CD4-positive, alpha-beta T cell treated with Interleukin-17A for 1 hour (primary cell): Measurements from ENCODE around the gene PPP2R2D.
"Not testable (repeated sequence)": the region's sequence is repeated elsewhere in the genome, so short reads cannot be mapped to it uniquely, and the experiment has no call there.

ENCODE experiments used
- DNase-seq: peaks from one replicate; pipeline ENCODE4 v3.0.0-alpha.2; 2020

PPP2R2D gene

GRCh38 chr10:131909014-131909808, 8.4 kb downstream of the PPP2R2D start:
- DNase-seq = no peak

- DNase-seq = no peak
Observed at GRCh38 chr10:131909929-131910328, 9.1 kb downstream of the PPP2R2D start.

- no peak for DNase-seq
Observed at GRCh38 chr10:131910663-131911314, 10.0 kb downstream of the PPP2R2D start.

DNA sequence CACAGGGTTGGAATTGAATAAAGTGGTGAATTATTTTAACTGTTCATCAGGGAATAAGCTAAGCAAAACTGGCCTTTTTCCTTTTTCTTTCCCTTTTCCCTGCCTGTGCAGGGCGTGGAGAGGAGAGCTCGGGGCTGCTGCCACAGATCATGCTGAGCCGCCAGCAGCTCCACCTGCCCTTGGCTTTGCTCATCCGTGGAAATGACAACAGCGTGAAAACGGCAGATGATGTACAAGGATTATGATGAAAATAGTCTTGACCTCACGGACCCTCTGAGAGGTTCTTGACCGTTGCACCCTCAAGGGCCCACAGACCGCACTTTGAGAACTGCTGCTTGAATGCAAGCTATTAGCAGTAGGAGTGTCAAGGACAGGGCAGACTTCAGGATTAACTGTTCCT, 10.6 kb downstream of the PPP2R2D start:
- no peak for DNase-seq

DNA sequence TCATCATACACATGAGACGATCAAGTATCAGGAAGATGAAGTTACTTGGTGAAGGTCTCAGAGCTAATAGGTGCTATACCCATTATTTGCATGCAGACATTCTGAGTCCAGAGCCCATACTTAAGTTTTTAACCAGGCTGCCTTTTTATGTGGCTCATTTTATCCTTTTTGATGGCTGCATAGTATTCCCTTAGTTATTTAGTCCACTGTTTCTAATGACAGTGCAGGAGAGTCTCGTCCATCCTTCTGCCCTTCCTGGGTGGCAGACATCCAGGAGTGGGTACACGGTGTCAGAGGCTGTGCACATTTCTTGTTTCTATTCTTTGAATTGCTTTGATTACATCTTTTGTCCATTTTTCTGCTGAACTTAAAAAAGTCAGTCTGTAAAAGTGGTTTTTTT, 11.8 kb downstream of the PPP2R2D start:
- no peak for DNase-seq

- DNase-seq = no peak
Observed at GRCh38 chr10:131915484-131915883, 14.7 kb downstream of the PPP2R2D start.

DNA sequence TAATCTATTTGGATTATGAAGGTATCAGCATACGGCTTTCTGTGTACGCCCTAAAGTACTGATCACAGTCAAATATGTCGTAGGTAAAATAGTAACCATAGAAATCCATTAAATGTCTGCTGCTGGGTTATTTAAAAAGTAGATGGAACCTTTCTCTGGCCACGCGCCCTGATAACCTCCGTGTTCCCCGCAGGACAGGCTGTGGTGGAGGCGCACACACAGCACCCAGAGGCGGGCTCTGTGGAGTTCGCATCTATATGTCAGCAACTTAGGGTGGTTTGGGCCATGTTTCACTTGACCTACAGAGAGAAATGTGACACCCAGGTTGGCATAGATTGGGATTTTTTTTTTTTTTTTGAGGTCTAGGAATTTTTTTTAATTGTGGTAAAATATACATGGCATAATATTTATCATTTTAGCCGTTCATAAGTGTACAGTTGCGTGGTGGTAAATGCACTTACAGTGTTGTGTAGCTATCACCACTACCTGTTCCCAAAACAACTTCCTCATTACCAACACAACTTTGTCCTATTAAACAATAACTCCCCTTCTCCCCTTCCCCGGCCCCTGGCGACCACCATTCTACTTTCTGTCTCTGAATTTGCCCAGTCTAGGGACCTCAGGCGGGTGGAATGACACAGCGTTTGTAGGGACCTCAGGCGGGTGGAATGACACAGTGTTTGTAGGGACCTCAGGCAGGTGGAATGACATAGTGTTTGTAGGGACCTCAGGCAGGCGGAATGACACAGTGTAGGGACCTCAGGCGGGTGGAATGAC, 15.4 kb downstream of the PPP2R2D start:
- no peak for DNase-seq

DNA sequence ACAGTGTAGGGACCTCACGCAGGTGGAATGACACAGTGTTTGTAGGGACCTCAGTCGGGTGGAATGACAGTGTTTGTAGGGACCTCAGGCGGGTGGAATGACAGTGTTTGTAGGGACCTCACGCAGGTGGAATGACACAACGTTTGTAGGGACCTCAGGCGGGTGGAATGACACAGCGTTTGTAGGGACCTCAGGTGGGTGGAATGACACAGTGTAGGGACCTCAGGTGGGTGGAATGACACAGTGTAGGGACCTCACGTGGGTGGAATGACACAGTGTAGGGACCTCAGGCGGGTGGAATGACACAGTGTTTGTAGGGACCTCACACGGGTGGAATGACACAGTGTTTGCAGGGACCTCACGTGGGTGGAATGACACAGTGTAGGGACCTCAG, 16.0 kb downstream of the PPP2R2D start:
- DNase-seq = not testable (repeated sequence)

GRCh38 chr10:131917496-131917895, 16.7 kb downstream of the PPP2R2D start:
- DNase-seq = not testable (repeated sequence)

DNA sequence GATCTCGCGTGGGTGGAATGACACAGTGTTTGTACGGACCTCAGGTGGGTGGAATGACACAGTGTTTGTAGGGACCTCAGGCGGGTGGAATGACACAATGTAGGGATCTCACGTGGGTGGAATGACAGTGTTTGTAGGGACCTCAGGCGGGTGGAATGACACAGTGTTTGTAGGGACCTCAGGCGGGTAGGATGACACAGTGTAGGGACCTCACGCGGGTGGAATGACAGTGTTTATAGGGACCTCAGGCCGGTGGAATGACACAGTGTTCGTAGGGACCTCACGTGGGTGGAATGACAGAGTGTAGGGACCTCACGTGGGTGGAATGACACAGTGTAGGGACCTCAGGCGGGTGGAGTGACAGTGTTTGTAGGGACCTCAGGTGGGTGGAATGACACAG, 18.7 kb downstream of the PPP2R2D start:
- DNase-seq = not testable (repeated sequence)

DNA sequence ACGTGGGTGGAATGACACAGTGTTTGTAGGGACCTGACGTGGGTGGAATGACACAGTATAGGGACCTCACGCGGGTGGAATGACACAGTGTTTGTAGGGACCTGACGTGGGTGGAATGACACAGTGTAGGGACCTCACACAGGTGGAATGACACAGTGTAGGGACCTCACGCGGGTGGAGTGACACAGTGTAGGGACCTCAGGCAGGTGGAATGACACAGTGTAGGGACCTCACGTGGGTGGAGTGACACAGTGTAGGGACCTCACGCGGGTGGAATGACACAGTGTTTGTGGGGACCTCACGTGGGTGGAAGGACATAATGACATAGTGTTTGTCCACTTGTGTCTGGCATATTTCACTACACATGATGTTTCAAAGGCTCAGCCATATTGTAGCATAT, 19.3 kb downstream of the PPP2R2D start:
- no peak for DNase-seq

GRCh38 chr10:131920693-131921092, 19.9 kb downstream of the PPP2R2D start:
- no peak for DNase-seq

- DNase-seq = no peak
Observed at GRCh38 chr10:131921184-131921583, 20.4 kb downstream of the PPP2R2D start.

DNA sequence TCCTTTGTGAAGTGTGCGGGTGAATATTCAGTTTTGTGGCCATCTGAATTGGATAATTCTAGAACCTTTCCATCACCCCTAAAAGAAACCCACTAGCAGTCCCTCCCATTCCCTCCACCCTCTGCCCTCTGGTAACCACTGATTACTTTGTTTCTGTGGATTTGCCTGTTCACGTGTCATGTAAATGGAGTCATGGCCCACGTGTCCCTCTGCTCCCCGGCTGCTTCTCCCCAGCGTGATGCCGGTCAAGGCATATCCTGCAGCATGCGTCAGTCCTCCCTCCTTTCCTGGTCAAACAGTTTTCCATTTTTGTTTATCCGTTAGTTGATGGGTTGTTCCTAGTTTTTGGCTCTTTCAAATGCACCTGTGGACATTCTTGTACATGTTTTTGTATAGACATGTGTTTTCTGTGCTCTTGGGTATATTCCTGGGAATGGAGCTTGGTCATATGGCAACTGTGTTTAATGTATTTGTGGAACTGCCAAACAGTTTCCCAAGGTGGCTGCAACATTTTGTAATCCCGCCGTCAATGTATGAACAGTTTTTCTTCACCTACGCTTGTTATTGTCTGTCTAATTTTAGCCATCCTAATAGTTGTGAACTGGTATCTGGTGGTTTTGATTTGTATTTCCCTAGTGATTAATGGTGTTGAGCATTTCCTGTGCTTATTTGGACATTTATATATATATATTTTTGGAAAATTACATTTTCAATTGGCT, 22.4 kb downstream of the PPP2R2D start:
- no peak for DNase-seq

GRCh38 chr10:131925011-131925649, 24.3 kb downstream of the PPP2R2D start:
- no peak for DNase-seq

DNA sequence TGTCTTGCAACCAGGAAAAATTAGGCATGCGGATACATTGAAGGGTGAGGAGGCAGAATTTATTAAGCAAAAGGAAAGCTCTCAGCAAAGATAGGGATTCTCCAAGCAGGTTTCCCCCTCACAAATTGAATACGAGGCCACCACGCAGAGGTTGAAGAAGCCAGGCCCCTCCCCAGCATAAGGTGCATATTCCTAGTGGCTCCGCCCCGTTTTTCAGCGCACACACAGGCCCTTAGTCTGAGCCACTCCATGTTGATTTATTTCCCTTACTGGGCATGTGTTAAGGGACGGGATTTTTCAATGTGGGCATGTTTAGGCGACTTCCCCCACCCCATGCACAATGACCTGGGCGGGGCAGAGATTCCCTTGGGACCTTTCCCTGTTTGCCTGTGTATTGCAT, 24.9 kb downstream of the PPP2R2D start:
- no peak for DNase-seq

GRCh38 chr10:131926253-131926652, 25.4 kb downstream of the PPP2R2D start:
- no peak for DNase-seq

DNA sequence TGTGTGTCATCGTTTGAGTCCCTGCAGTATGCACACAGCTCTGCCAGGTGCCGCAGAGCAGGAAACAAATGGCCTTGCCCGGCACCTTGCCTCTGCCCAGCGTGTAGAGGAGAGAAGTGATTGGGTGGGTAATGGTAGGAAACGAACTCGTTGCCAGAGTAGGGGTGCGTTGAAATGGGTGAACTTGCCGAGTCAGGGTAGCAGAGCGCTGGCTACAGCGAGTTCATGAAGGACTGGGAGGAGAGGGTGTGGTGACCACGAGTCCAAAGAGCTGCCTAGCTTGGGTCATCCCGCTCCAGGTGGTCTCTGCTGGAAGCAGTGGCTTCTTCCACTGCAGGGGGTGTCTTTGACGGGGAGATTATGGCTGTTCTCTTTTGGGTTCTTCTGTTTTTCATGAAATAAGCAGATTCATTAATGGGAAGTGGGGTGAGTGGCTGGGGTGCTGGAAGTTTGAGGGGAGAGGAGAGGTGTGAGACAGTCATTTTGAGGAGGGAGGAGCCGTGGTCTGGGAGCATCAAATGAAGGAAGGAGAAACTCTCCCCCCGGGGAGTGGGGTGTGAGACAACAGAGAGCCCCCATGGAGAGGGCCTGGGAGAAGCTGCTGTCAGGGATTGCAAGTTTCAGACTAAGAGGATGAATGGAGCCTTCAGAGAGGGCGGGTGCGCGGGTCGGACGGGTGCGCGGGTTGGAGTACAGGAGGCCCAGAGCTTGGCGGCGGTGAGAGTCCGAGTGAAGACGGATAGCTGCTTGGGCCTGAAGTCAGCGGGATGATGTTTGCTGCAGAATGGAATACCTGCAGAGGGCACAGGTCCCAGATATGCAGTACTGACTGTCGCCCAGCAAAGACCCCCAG, 26.2 kb downstream of the PPP2R2D start:
- DNase-seq = no peak

DNA sequence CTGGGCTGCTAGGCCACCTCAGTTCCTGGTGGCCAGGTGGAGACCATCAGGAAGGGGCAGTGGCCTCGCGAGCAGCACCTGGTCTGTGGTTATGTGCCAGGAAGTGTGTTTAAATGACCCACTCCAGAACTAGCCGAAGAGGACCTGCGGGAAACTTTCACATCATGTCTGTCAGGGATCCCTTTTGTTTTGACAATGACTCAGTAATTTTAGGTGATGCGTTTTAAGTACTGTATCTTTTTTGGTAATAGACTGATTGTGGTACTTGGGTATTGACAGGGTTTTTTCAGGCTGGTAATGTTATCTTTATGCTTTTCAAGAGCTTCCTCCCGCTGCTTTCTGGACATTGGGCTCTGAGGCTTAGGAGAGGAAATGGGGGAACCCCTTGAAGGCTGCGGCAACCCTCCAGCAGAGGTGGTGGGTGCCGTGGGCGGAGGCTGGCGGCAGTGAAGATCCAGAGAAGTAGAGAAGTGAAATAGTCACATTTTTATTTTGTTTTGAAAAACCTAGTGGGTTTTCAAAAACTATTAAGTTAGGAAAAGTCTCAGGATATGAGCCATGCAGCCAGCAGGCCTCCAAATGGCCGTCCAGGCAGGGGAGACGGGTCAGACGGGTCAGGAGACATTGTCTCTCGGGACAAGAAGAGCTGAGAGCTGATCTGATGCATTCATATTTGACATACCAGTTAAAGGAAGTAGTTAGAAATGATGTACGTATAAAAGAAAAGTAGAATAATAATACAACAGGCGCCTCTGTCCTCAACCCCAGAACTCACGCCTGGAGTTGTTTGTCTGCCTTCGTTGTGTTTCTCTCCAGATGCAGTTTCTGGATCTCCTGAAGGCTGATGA, 27.7 kb downstream of the PPP2R2D start:
- peak; percentile 51 for DNase-seq

DNA sequence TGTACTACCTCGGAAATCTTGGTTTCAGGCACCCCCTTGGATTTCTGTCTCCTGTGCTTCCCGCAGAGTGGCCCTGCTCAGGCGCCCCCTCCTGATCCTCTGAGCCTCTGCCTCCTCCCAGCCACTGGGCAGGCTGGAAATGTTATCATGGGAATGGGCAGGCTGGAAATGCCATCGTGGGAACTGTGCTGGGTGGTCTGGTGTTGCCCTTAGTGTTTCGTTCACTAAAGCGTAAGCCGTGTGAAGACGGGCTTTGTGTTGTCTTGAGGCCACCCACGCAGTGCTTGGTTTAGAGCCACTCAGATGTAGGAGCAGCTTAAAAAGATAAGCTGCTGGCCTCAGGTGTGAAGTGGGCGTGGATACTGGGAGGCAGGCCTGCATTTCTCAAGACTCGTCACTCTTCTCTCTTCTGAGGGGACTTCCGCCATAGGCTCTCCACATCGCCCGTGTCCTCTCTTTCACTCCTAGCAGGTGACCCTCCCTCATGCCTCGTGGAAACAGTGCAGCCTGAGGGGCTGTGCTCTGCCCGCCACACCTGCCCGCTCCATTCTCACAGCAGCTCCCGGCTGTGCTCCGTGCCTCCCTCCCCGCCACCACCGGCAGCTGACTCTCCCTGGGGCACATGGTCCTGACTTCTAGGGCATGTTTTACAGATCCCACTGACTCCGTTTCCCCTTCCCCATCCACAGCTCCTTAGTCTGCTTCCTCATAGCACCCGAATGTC, 28.5 kb downstream of the PPP2R2D start:
- no peak for DNase-seq
